Activated B cell treated with CpG ODN at 0.5 μM for 24 hours (primary cell): ENCODE data around the gene RNU6-9. TPM values are rescaled to one million over a fixed set of nuclear protein-coding genes. Genes with fewer than 3 reads are reported as not detected.

Source experiments
- ATAC-seq: fragments of 200-7000 bp; cut with Tn5 transposase; one replicate; pipeline ENCODE4 v1.10.0; 2021; ENCODE audit warnings: low read depth, mild to moderate bottlenecking, moderate library complexity
- CTCF ChIA-PET: fragments of 350-600 bp; sonication (Branson Sonifier 250); formaldehyde crosslinking; loops from one replicate; lab custom pipeline; 2021; ENCODE audit warnings: antibody characterized with exemption; lab: Charles Lee
- POLR2A ChIA-PET: fragments of 350-600 bp; sonication (Branson Sonifier 250); formaldehyde crosslinking; loops from one replicate; lab custom pipeline; 2021; ENCODE audit warnings: antibody characterized with exemption; lab: Charles Lee
- DNase-seq: peaks from one replicate; pipeline ENCODE4 v3.0.0; 2022
- H3K27ac Mint-ChIP-seq: one replicate; pipeline ENCODE4 v1.8.0; 2020; ENCODE audit warnings: mixed read lengths
- H3K27me3 Mint-ChIP-seq: one replicate; pipeline ENCODE4 v1.8.0; 2021; ENCODE audit warnings: mixed read lengths
- H3K36me3 Mint-ChIP-seq: one replicate; pipeline ENCODE4 v1.8.0; 2021; ENCODE audit warnings: low read depth, mixed read lengths
- H3K4me1 Mint-ChIP-seq: one replicate; pipeline ENCODE4 v1.8.0; 2021; ENCODE audit warnings: mixed read lengths
- H3K4me3 Mint-ChIP-seq: one replicate; pipeline ENCODE4 v1.8.0; 2020; ENCODE audit warnings: mild to moderate bottlenecking, mixed read lengths
- H3K9me3 Mint-ChIP-seq: one replicate; pipeline ENCODE4 v1.8.0; 2020; ENCODE audit warnings: mixed read lengths
- CTCF ChIP-seq: fragments of 200-600 bp; IDR thresholded peaks from one replicate; pipeline ENCODE4 v1.8.0; 2022; ENCODE audit warnings: antibody characterized with exemption, mild to moderate bottlenecking
- intact Hi-C: fragments of 100-400 bp; cut with micrococcal nuclease; formaldehyde crosslinking; loops from one replicate; pipeline ENCODE4 v1.15.1; 2024
- total RNA-seq: library from RNA; stranded (reverse); gene quantifications from 2 replicates; pipeline ENCODE4 v1.2.3, GENCODE V29; 2022

The RNU6-9 gene
- total RNA-seq, 1 donor from 2014 or later: not detected

DNA sequence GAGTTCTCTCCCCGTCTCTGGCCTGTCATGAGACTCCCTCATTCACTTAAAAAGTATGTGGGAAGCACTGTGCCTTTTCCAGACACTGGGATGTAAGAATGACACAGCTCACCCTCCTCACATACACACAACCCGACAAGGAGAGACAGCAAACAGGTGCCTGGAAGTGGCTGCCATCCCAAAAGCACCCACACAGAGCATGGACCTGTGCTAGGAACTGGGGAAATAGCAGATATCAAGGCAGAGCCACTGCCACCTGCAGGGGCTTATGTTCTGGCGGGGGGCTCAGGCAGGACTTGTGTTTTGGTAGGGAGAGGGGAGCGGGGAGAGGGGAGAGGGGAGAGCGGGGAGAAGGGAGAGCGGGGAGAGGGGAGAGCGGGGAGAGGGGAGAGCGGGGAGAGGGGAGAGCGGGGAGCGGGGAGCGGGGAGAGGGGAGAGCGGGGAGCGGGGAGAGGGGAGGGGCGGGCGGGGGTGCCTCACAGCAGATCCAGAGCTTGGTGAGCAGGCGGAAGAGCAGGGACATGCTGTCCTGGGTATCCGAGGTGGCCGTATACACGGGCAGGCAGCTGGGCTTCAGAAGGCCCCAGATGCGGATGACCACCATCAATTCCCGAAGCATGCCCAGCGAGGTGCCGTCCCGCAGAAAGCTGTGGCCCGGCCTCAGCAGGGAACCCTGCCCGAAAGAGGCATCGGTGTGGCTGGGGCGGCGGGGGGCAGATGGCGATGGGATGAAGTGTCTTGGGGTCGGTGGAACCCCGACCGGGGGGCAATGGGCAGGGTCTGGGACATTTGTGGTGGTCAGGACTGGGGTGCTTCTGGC, 21.6 kb upstream of the RNU6-9 start:
- no peak for TF ChIP-seq CTCF

GRCh38 chr19:872266-872951, 20.9 kb upstream of the RNU6-9 start:
- H3K36me3 Mint-ChIP-seq: peaks cover 47% of the 10 kb centered on the region
- peak overlapping the region; percentile 32 for H3K4me3 Mint-ChIP-seq
- H3K27me3 Mint-ChIP-seq: no peaks in the 10 kb centered on the region
- peaks cover 8% of the 10 kb centered on the region for H3K4me1 Mint-ChIP-seq
- ChIA-PET POLR2A (interaction anchor here (0.5 to 1.4 kb wide), 5 partner anchors 9 to 134 kb away, joined by 3 to 4 read pairs (median 3); no protein-coding TSS in a partner anchor), CTCF (no interaction called here)
- no peak for TF ChIP-seq CTCF
- DNase-seq (peak; percentile 49), ATAC-seq (peak; percentile 85)
- H3K27ac Mint-ChIP-seq: peak overlapping the region; percentile 56
- intact Hi-C loops: loop anchor here (2.0 kb wide), 1 partner anchor 20 kb away; the partner anchor contains the start of genes MED16 and RNU6-9
- no peaks in the 10 kb centered on the region for H3K9me3 Mint-ChIP-seq

More for the DNA sequence above, 21.6 kb upstream of the RNU6-9 start:
- no peak for ATAC-seq
- no peak overlapping the region for H3K4me3 Mint-ChIP-seq
- intact Hi-C loops: loop anchor here (2.0 kb wide), 1 partner anchor 21 kb away; the partner anchor contains the start of genes MED16 and RNU6-9
- H3K27me3 Mint-ChIP-seq: no peaks in the 10 kb centered on the region
- H3K4me1 Mint-ChIP-seq: peaks cover 8% of the 10 kb centered on the region
- peaks cover 47% of the 10 kb centered on the region for H3K36me3 Mint-ChIP-seq
- H3K9me3 Mint-ChIP-seq: no peaks in the 10 kb centered on the region
- CTCF ChIA-PET: no interaction called here
- H3K27ac Mint-ChIP-seq: no peak overlapping the region
- DNase-seq: no peak
- POLR2A ChIA-PET: interaction anchor here (0.5 to 0.6 kb wide), 3 partner anchors 75 to 135 kb away, joined by 3 read pairs; no protein-coding TSS in a partner anchor

GRCh38 chr19:873084-873483, 20.2 kb upstream of the RNU6-9 start:
- no peaks in the 10 kb centered on the region for H3K9me3 Mint-ChIP-seq
- ChIA-PET POLR2A (interaction anchor here (1.2 to 1.4 kb wide), 2 partner anchors 9 to 34 kb away, joined by 3 to 4 read pairs; no protein-coding TSS in a partner anchor), CTCF (no interaction called here)
- TF ChIP-seq CTCF: no peak
- H3K27me3 Mint-ChIP-seq: no peaks in the 10 kb centered on the region
- H3K4me3 Mint-ChIP-seq: no peak overlapping the region
- peaks cover 8% of the 10 kb centered on the region for H3K4me1 Mint-ChIP-seq
- ATAC-seq (peak; percentile 77), DNase-seq (no peak)
- intact Hi-C loops: loop anchor here (2.0 kb wide), 1 partner anchor 20 kb away; the partner anchor contains the start of genes MED16 and RNU6-9
- H3K36me3 Mint-ChIP-seq: peaks cover 42% of the 10 kb centered on the region
- no peak overlapping the region for H3K27ac Mint-ChIP-seq

GRCh38 chr19:873561-874041, 19.7 kb upstream of the RNU6-9 start:
- no peaks in the 10 kb centered on the region for H3K27me3 Mint-ChIP-seq
- no peaks in the 10 kb centered on the region for H3K9me3 Mint-ChIP-seq
- H3K4me1 Mint-ChIP-seq: peaks cover 8% of the 10 kb centered on the region
- H3K27ac Mint-ChIP-seq: no peak overlapping the region
- DNase-seq (no peak), ATAC-seq (no peak)
- no peak overlapping the region for H3K4me3 Mint-ChIP-seq
- ChIA-PET CTCF (no interaction called here), POLR2A (interaction anchor here (1.2 to 1.4 kb wide), 2 partner anchors 10 to 34 kb away, joined by 3 to 4 read pairs; no protein-coding TSS in a partner anchor)
- intact Hi-C loops: loop anchor here (2.0 kb wide), 1 partner anchor 19 kb away; the partner anchor contains the start of genes MED16 and RNU6-9
- no peak for TF ChIP-seq CTCF
- peaks cover 39% of the 10 kb centered on the region for H3K36me3 Mint-ChIP-seq
